Neural progenitor cell (in vitro differentiated cells): ENCODE data around the gene TUSC7. TPM values are rescaled to one million over a fixed set of nuclear protein-coding genes. Genes with fewer than 3 reads are reported as not detected.
A peak's percentile ranks its signal among the peaks of the same experiment; 100 is the strongest.

Source experiments
- DNase-seq: peaks from one replicate; pipeline ENCODE4 v3.0.0-alpha.2; 2016; ENCODE audit warnings: low spot score
- H2AFZ ChIP-seq: fragments of 200-600 bp; sonication (generic); replicated peaks from 2 replicates; pipeline ENCODE4 v1.6.1; 2016; ENCODE audit warnings: antibody characterized with exemption
- H3F3A ChIP-seq: fragments of 200-600 bp; sonication (generic); 2 replicates; pipeline ENCODE4 v1.6.1; 2016; ENCODE audit warnings: antibody characterized with exemption, low read depth
- H3K27ac ChIP-seq: fragments of 200-600 bp; sonication (generic); 2 replicates; pipeline ENCODE4 v1.5.1; 2016; ENCODE audit warnings: mild to moderate bottlenecking
- H3K27me3 ChIP-seq: fragments of 200-600 bp; sonication (generic); 2 replicates; pipeline ENCODE4 v1.6.1; 2016; ENCODE audit warnings: mild to moderate bottlenecking, moderate library complexity
- H3K36me3 ChIP-seq: fragments of 200-600 bp; sonication (generic); 2 replicates; pipeline ENCODE4 v1.5.1; 2016
- H3K4me1 ChIP-seq: fragments of 200-600 bp; sonication (generic); 2 replicates; pipeline ENCODE4 v1.6.1; 2016; ENCODE audit warnings: mixed run types
- H3K4me2 ChIP-seq: fragments of 200-600 bp; sonication (generic); 2 replicates; pipeline ENCODE4 v1.6.1; 2016
- H3K4me3 ChIP-seq: fragments of 200-600 bp; sonication (generic); 2 replicates; pipeline ENCODE4 v1.5.1; 2016
- H3K79me2 ChIP-seq: fragments of 200-600 bp; sonication (generic); 2 replicates; pipeline ENCODE4 v1.6.1; 2016; ENCODE audit warnings: low read depth
- H3K9ac ChIP-seq: fragments of 200-600 bp; sonication (generic); 2 replicates; pipeline ENCODE4 v1.6.1; 2016
- H3K9me3 ChIP-seq: fragments of 200-600 bp; sonication (generic); 2 replicates; pipeline ENCODE4 v1.5.1; 2016; ENCODE audit warnings: low read depth
- H4K20me1 ChIP-seq: fragments of 200-600 bp; sonication (generic); 2 replicates; pipeline ENCODE4 v1.6.1; 2016; ENCODE audit warnings: low read depth
- H3K27ac Mint-ChIP-seq: 3 replicates; pipeline ENCODE4 v1.8.0; 2021; ENCODE audit warnings: mixed read lengths
- H3K27me3 Mint-ChIP-seq: 2 replicates; pipeline ENCODE4 v1.8.0; 2022; ENCODE audit warnings: low read depth, mild to moderate bottlenecking, inconsistent platforms, moderate library complexity, mixed read lengths; ENCODE audit not compliant: insufficient read depth
- H3K36me3 Mint-ChIP-seq: 3 replicates; pipeline ENCODE4 v1.8.0; 2021; ENCODE audit warnings: mixed read lengths
- H3K4me1 Mint-ChIP-seq: 3 replicates; pipeline ENCODE4 v1.8.0; 2021; ENCODE audit warnings: mixed read lengths
- H3K4me3 Mint-ChIP-seq: 3 replicates; pipeline ENCODE4 v1.8.0; 2021; ENCODE audit warnings: mild to moderate bottlenecking, moderate library complexity, mixed read lengths
- H3K9me3 Mint-ChIP-seq: 3 replicates; pipeline ENCODE4 v1.8.0; 2020; ENCODE audit warnings: mixed read lengths
- EZH2 ChIP-seq: fragments of 200-600 bp; sonication (generic); IDR thresholded peaks from 2 replicates; pipeline ENCODE4 v1.6.1; 2017; ENCODE audit warnings: antibody characterized with exemption, mild to moderate bottlenecking, moderate library complexity
- EZH2phosphoT487 ChIP-seq: fragments of 200-600 bp; sonication (generic); IDR thresholded peaks from 2 replicates; pipeline ENCODE4 v1.6.1; 2017; ENCODE audit warnings: antibody characterized with exemption
- total RNA-seq: library from RNA; depleted of rRNA; stranded (reverse); fragments of >200 nt; gene quantifications from 2 replicates; pipeline ENCODE4 v1.2.3, GENCODE V29; 2015; ENCODE audit warnings: low replicate concordance
- TF ChIP-seq, protein P1 (sequence below): fragments of 200-600 bp; sonication (generic); IDR thresholded peaks from 2 replicates; pipeline ENCODE4 v1.5.1; 2017; ENCODE audit warnings: antibody characterized with exemption, mild to moderate bottlenecking

The TUSC7 gene
- total RNA-seq, 1 donor from 2014 or later: not detected

DNA sequence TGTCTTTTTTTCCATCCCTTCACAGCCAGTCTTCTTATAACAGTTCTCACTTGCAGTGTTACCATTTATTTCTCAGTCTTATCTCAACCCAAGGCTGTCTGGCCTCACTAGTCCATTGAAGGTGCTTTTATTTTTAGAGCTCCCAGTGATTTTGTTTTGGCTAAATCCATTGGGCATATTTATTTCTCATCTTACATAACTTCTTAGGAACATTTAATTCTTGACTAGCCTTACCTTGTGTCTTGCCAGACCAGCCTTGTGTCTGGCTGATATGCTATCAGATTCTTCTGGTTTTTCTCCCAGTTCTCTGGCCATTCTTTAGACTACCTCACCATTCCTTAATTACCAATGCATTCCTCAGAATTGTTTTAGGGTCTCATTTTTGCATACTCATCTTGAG, 42.3 kb upstream of the TUSC7 start:
- TF ChIP-seq, protein P1, sequence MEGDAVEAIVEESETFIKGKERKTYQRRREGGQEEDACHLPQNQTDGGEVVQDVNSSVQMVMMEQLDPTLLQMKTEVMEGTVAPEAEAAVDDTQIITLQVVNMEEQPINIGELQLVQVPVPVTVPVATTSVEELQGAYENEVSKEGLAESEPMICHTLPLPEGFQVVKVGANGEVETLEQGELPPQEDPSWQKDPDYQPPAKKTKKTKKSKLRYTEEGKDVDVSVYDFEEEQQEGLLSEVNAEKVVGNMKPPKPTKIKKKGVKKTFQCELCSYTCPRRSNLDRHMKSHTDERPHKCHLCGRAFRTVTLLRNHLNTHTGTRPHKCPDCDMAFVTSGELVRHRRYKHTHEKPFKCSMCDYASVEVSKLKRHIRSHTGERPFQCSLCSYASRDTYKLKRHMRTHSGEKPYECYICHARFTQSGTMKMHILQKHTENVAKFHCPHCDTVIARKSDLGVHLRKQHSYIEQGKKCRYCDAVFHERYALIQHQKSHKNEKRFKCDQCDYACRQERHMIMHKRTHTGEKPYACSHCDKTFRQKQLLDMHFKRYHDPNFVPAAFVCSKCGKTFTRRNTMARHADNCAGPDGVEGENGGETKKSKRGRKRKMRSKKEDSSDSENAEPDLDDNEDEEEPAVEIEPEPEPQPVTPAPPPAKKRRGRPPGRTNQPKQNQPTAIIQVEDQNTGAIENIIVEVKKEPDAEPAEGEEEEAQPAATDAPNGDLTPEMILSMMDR: no peak
- no peak for TF ChIP-seq EZH2
- no peak for TF ChIP-seq EZH2phosphoT487
- Mint-ChIP-seq H3K36me3 (no peaks in the 10 kb centered on the region), H3K9me3 (no peaks in the 10 kb centered on the region), H3K27ac (no peak overlapping the region), H3K4me1 (peaks cover 24% of the 10 kb centered on the region), H3K27me3 (peaks cover 2% of the 10 kb centered on the region), H3K4me3 (no peak overlapping the region)
- H3K79me2 ChIP-seq: no peaks in the 10 kb centered on the region
- H3K27me3 ChIP-seq: no peaks in the 10 kb centered on the region
- no peak overlapping the region for H3K9ac ChIP-seq
- no peaks in the 10 kb centered on the region for H3K9me3 ChIP-seq
- H3K36me3 ChIP-seq: no peaks in the 10 kb centered on the region
- no peaks in the 10 kb centered on the region for H4K20me1 ChIP-seq
- peaks cover 10% of the 10 kb centered on the region for H3F3A ChIP-seq
- H3K4me3 ChIP-seq: no peak overlapping the region
- no peak overlapping the region for H3K27ac ChIP-seq
- H3K4me2 ChIP-seq: no peak overlapping the region
- H2AFZ ChIP-seq: no peak overlapping the region
- DNase-seq: no peak
- H3K4me1 ChIP-seq: peaks cover 32% of the 10 kb centered on the region

DNA sequence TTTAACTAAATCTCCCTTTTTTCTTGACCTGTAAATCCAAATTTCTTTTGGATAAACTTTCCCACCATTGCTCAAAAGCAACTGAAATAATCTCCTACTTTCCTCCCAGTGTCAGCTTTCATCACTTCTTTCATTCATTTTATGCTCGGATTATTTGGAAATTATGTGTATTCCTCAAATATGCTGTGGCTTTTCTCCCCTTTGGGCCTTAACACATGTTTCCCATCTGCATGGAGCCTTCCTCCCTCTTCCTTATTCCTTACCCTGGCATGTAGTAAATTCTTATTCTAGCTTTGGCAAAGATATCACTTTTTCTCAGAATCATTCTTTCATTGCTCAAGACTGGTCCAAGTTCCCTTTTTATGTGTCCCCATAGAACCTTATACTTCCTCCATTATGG, 41.8 kb upstream of the TUSC7 start:
- H3K4me1 ChIP-seq: peaks cover 32% of the 10 kb centered on the region
- no peaks in the 10 kb centered on the region for H3K9me3 ChIP-seq
- peaks cover 10% of the 10 kb centered on the region for H3F3A ChIP-seq
- Mint-ChIP-seq H3K27me3 (peaks cover 5% of the 10 kb centered on the region), H3K9me3 (no peaks in the 10 kb centered on the region), H3K27ac (no peak overlapping the region), H3K4me3 (no peak overlapping the region), H3K4me1 (peaks cover 24% of the 10 kb centered on the region), H3K36me3 (no peaks in the 10 kb centered on the region)
- no peaks in the 10 kb centered on the region for H3K27me3 ChIP-seq
- no peak for DNase-seq
- no peak overlapping the region for H3K9ac ChIP-seq
- no peak overlapping the region for H2AFZ ChIP-seq
- no peak overlapping the region for H3K4me3 ChIP-seq
- no peak overlapping the region for H3K4me2 ChIP-seq
- no peak for TF ChIP-seq EZH2
- TF ChIP-seq, protein P1: no peak
- H4K20me1 ChIP-seq: no peaks in the 10 kb centered on the region
- H3K79me2 ChIP-seq: no peaks in the 10 kb centered on the region
- H3K36me3 ChIP-seq: no peaks in the 10 kb centered on the region
- no peak overlapping the region for H3K27ac ChIP-seq

DNA sequence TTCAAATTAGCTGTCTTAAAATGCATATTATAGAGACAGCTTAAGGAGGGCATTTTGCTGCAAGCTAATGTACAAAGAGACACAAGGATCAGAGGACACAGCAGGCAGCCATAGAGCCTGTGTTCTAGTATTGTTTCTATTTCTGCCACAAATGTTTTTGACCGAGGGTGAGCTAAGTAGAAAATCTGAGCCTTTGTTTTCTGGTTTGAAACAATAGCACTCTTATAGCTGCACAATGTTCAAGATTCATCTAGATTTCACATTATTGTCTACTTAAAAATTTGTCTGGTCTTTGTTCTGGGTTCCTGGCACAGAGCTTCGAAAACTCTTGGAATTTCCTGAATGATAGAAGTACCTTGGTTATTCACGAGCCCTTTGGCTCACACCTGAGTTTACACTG, 40.0 kb upstream of the TUSC7 start:
- H3K27ac Mint-ChIP-seq: no peak overlapping the region
- no peaks in the 10 kb centered on the region for H3K36me3 Mint-ChIP-seq
- Histone ChIP-seq H3K9me3 (no peaks in the 10 kb centered on the region), H3K4me1 (peaks cover 21% of the 10 kb centered on the region), H2AFZ (no peak overlapping the region), H3K79me2 (no peaks in the 10 kb centered on the region), H3K27me3 (no peaks in the 10 kb centered on the region), H3K4me3 (no peak overlapping the region), H3K9ac (no peak overlapping the region), H3K36me3 (no peaks in the 10 kb centered on the region), H3F3A (no peaks in the 10 kb centered on the region), H3K4me2 (no peak overlapping the region), H3K27ac (no peak overlapping the region), H4K20me1 (no peaks in the 10 kb centered on the region)
- peaks cover 5% of the 10 kb centered on the region for H3K27me3 Mint-ChIP-seq
- H3K4me3 Mint-ChIP-seq: no peak overlapping the region
- DNase-seq: peak; percentile 23
- TF ChIP-seq, protein P1: no peak
- TF ChIP-seq EZH2: no peak
- TF ChIP-seq EZH2phosphoT487: no peak
- no peaks in the 10 kb centered on the region for H3K9me3 Mint-ChIP-seq
- H3K4me1 Mint-ChIP-seq: peaks cover 16% of the 10 kb centered on the region
